Muscle of arm (tissue), 12 donors: ENCODE measurements around the gene KREMEN2. TPM values are rescaled to one million over a fixed set of nuclear protein-coding genes. Genes with fewer than 3 reads are reported as not detected.
"Not testable (repeated sequence)": the region's sequence is repeated elsewhere in the genome, so short reads cannot be mapped to it uniquely, and the experiment has no call there.

Experiments
- DNase-seq: peaks from one replicate; pipeline ENCODE4 v3.0.0-alpha.2; 2013
- polyA plus RNA-seq, 12 donors: library from polyadenylated mRNA; unstranded; fragments of 120-200 nt; gene quantifications; one replicate each; pipeline ENCODE4 v1.2.1, GENCODE V29; 2013; ENCODE audit not compliant: insufficient read length in 12 of 12

The KREMEN2 gene
- polyA plus RNA-seq, 12 donors, result 2.6 to 37.4 (median 5.2) TPM; not detected in 1

DNA sequence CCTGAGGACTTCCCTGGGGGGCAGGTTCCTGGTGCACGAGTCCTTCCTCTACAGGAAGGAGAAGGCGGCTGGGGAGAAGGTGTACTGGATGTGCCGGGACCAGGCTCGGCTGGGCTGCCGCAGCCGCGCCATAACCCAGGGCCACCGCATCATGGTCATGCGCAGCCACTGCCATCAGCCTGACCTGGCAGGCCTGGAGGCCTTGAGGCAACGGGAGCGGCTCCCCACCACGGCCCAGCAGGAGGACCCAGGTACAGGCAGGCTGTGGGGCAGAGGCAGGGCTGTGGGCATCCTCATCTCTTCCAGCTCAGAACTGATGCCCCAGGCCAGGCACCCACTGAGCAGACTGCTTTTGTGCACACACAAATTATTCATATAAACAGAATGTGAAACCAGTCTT lies 25.9 kb upstream of the KREMEN2 start:
- DNase-seq, result no peak

DNA sequence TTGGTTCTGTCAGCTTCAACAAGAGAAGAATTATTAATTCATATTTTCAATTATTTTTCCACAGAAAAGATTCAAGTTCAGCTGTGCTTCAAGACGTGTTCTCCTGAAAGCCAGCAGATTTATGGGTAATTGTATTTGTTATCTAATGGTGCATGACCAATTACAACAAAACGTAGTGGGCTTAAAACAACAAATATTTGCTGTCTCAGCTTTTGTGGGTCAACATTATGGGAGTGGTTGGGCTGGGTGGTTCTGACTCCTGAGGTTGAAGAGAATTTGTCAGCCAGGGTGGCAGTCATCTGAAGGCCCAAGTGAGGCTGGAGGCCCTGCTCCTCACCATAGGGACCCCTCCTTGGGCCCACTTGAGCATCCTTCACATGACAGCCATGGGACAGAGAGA lies 24.1 kb upstream of the KREMEN2 start:
- no peak for DNase-seq

DNA sequence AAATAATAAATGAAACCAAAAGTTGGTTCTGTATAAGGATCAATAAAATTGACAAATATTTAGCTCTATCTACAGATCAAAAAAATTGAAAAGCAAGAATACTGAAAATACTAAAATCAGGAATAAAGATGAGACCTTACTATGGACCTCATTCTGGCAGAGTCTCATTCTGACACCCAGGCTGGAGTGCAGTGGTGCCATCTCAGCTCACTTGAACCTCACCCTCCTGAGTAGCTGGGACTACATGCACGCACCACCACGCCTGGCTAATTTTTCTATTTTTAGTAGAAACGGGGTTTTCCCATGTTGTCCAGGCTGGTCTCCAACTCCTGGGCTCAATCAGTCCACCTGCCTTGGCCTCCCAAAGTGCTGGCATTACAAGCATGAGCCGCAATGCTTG lies 22.0 kb upstream of the KREMEN2 start:
- DNase-seq, result no peak

DNA sequence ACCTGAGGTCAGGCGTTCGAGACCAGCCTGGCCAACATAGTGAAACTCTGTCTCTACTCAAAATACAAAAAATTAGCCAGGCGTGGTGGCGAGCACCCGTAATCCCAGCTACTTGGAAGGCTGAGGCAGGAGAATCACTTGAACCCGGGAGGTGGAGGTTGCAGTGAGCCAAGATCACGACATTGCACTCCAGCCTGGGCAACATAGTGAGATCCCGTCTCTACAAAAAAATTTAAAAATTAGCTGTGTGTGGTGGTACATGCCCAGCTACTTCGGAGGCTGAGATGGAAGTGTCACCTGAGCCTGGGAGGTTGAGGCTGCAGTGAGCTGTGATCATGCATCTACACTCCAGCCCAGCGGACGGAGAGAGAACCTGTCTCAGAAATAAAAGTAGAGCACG lies 20.4 kb upstream of the KREMEN2 start:
- DNase-seq, result not testable (repeated sequence)

DNA sequence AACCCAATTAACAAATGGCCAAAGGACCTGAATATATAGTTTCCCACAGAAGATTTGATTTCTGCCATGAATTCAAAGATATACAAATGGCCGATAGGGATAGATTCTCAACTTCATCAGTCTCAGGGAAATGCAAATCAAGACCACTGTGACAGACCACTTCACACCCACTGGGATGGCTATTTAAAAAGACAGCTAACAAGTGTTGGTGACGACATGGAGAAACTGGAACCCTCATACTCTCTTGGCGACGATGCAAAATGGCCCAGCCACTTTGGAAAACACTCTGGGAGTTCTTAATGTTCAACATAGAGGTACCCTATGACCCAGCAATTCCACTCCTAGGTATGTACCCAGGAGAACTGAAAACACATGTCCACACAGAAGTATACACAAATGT lies 17.4 kb upstream of the KREMEN2 start:
- no peak for DNase-seq

DNA sequence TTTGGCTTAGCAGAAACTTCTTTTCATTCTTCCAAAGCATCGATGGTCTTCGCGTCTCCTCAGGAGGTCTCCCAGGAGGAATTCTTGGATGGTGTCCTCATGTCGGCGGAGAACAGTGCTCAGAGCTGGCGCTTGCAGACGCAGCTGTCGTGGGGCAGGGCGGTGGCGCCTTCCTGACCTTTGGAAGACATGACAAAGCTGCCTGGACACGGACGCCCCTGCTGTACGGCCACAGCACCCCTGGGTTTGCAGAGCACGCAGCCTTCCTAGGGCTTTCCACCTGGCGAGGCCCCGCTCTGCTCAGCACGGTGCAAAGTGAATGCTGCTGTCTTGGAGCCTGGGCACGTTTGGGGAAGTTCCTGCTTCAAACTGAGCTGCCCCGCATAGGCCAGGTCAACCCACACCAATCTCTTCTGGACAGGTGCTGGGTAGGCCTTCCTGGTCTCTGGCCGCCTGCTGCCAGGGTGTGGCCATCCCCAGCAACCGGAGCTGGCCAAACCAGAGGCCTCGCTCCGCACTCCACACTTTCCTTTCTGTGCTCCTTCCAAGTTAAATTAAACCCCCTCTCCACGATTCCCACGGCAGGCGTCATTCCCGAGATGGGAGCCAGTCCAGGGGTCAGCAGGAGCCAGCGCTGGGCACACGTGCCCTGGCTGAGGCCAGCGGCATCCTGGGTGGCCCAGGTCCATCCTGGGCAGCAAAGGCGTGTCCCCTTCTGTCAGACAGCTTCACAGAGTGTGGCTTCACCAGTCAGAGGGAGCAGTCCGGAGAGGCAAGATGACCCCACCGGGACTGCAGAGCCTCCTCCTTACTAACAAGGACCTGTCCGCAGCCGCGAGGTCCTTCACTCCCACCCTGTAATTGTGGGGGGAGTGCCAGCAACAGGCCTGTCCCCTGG lies 15.0 kb upstream of the KREMEN2 start:
- no peak for DNase-seq

DNA sequence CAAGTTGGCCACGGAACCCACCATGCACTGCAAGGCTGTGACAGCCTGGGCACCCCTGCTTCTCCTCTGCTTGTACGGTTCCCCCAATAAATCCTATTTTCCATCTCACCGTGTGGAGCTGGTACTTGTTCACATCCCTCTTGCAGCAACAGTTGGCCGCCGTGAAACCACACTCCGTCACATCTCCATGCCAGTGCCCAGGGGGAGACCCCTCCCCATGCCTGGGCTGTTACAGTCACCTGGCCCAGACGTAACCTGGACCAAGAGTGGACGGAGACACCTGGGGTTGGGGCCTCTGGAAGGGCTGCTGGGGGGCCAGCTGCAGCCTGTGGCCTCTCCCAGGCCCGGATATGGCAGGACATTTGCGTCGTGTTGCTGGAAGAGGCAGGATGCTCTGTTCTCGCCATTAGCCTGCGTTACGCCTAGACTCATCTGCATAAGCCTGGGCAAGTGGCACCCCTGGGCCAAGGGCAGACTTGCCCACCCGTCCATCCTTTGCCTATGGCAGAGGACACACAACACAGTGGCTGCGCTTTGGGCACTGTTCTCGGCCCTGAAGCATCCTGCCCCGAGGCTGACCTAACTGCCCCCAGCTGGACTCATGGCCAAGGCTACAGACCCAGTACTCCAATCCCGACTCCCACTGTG lies 14.2 kb upstream of the KREMEN2 start:
- no peak for DNase-seq

DNA sequence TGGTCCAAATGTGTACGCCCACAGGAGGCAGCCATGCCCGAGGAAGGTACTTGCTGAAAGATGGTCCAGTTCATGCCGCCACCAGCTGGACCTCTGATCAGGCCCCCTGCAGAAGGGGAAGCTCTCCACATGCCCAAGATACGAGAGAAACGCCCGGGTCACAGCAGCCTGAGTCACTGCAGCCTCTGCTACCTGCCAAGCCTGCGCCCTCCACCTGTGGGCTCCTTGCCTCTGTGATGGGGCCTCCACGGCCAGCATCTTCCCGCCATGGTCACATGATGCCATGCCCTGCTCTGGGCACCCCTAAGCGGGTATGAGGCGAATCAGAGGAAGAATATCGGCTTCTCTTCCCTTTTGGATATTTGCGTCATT lies 13.7 kb upstream of the KREMEN2 start:
- no peak for DNase-seq

DNA sequence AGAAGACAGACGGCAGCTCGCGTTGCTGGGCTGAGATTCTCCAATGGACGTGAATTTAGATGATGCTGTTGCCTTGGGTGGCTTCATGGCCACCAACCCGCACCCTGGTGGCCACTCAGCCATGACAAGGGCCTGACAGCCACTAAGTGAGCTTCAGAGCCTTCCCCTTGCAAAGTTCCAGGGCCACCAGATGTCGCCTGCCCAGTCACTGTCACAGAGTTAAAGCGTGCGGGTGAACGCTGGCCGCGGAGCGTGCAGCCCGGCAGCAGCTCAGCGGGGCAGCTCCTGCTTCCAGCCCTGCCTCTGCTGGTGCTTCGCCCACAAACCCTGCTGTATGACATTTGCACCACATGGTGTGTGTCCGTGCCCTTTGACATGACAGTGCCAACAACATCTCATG lies 13.3 kb upstream of the KREMEN2 start:
- no peak for DNase-seq

DNA sequence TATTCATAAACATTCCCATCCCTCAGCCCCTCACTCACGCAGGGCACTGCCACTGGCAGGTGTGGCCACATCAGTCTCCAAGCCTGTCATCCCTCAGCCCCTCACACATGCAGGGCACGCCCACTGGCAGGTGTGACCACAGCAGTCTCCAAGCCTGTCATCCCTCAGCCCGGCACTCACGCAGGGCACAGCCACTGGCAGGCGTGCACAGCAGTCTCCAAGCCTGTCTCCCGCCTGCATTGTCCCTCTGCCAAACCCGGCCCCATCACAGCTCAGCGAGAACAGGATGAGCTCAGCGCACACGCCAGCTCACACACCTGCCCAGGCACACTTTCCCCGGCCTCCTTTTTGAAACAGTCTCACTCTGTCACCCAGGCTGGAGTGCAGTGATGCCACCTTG lies 11.4 kb upstream of the KREMEN2 start:
- DNase-seq, result no peak

DNA sequence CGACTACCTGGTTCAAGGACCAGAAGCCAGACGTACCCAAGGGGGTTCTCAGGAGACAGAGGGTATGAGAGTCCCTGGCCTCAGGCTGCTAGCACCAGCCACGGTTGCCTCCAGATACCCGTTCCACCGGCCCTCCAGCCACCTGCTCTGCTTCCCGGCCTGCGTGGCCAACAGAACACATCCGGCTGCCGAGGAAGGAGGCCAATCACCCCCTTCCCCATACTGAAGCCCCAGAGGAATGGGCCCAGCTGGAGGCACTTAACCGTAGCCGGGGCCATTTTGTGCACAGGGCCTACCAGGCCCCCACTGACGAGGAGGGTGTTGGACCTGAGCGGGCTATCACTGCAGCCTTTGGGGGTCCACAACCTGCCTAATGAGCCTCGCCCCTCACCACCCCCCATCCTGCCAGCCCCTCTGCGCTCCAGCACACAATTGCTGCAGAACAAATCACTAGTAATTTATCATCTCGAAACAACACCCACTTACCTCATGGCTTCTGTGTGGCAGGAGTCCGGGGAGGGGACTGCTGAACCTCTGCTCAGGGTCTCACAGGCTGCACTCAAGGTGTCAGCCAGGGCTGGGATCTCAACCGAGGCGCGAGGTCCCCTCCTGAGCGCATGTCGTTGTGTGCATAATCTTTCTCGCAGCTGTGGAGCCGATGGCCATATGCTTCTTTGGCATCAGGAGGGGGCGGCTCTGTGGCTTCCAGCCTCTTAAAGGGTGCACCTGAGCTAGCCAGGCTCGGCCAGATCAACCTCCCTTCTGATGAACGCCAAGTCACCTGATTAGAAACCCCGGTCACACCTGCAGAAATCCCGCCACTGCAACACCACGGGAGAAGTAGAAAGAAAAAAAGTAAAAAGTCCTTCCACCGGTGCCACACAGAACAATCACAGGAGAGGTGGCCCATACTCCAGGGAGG lies 10.1 kb upstream of the KREMEN2 start:
- DNase-seq, result no peak

DNA sequence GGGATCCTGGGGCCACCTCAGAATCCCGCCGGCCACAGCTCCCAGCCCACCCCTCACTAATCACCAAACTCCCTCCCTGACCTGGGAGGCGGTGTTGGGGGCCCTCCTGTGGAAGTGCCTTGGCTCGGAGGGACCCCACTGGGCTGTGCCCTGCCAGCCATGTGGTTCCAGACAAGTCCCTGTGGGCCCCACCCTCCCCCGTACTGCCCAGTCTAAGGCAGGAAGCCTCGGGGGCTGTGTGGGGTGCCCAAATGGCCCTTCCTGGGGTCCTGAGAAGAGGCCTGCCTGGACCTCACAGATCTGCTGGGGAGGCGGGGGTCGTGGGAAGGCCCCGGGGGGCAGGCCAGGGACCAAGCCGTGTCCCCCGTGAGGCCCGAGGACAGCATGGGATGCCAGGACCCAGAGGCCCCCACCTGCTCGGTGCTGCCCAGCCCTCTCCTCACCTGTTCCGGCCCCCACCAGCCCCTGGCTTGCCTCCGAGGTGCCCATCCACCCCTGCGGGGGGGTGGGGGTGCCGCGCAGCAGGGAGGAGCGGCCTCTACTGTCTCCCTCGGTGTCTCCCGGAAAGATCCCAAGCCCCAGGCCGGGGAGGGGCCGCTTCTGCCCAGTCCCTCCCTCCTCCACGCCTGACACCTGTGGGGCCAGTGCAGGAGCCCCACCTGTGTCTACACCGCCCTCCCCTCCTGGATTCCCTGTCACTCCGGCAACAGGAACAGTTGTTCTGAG lies 9.3 kb upstream of the KREMEN2 start:
- DNase-seq, result no peak

DNA sequence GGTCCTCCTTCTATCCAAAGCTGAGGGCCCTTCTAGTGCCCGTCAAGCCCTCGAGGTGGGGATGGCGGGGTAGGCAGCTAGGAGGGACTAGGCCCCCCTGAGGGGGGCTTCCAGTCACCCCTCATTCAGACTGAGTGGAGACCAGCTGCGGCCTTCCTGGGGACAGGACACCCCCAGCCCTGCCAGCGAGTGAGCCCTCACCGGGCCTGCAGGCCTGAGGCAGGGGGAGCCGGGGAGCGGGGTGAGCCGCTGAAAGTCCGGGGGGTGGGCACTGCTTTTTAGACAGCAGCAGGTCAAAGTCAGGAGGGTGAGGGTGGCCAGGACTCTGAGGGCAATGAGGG lies 8.7 kb upstream of the KREMEN2 start:
- no peak for DNase-seq

DNA sequence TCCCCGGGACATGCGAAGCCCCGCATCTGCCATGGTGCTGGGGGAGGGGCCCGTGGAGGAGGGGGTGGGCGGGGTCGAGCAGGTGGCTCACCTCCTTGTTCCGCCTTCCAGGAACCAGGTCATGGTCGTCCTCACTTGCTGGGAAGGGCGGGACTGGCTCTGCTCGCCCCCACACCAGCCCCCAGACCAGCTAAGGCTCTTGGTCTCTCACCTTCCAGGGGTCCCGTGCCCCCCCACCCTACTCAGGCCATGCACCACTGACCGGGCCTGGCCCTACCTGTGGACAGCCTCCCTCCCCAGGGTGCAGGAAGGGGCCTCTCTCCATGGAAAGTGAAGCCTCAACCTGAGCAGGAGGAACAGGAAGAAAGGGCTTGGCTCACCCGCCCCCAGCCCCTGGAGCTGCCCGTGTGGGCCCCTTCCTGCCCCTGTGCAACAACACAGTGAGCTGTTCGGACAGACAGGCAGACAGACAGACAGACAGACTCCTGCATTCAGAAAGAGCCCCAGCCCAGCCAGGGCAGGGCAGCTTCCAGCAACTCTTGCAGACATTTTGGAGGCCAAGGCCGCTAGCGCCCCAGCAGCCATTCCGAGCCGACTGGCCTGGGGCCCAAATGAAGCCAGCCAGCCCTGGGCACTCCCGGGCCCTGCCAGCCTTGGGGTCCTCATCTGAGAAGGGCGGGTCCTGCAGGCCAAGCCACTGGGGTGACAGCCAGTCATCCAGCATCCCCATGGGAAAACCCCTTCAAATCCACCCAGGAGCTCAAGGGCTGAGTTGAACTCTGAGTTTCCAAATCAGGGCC lies 8.1 kb upstream of the KREMEN2 start:
- DNase-seq, result no peak

DNA sequence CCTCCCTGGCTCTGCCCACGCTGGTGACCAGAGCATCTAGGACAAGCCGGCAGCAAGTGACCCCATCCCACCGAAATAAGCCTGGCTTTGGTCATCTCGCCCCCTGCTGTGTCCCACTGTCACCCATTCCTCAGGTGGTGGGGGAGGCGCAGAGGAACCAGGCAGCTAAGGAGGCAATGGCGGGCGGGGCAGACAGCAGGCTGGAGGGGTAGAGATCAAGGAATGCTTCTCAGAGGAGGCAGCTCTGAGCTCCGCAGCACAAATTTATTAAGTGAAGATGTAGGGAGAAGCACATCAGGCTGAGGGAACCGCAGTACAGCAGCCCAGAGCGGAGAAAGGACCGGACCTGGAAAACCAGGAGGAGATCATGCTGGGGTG lies 7.5 kb upstream of the KREMEN2 start:
- no peak for DNase-seq

DNA sequence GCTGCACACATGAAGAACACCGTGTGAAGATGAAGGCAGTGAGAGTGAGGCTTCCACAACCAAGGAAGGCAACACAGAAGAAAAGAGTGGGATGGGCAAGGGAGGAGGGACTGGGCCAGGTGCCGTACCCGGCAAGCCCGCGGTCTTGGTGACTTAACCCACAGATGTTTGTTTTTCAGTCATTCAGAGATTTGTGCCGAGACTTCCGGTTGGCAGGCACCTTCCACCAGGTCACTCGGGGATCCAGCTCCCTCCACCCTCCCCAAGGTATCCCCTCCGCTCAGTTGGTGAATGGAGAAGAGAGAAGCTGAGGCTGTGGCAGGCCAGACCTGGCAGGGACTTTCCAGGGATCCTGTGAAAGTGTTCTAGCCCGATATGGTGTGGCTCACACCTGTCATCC lies 4.9 kb upstream of the KREMEN2 start:
- DNase-seq, result no peak

DNA sequence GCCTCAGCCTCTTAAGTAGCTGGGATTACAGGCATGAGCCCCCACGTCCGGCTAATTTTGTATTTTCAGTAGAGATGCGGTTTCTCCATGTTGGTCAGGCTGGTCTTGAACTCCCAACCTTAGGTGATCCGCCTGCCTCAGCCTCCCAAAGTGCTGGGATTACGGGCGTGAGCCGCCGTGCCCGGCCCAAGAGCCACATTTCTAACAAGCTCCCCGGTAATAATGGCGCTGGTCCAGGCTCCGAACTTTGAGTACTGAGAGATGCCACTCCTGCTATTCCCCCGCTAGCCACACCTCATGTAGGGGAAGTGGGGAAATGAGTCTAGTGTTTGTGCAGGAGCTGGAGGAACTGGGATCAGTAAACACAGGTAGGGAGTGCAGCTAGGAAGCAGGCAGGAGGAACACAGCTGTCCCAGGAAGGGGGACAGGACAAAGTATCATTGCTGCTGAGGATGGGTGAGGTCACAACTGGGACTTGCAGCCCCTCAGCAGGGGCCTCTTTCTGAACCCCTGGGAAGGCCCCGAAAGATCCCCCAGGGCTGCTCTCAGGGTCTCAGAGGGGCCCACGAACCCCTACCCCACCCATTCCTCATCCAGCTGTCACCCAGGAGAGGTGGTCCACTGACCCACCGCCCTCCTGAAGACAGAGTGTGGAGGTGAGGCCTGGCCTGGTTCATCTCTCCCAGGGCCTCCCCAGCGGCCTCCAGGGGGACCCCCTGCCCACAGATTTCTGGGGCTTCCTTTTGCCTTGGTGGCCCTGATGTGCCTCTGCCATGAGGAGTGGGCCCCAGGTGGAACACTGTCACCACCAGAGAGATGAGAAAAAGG lies 3.7 kb upstream of the KREMEN2 start:
- DNase-seq, result no peak

DNA sequence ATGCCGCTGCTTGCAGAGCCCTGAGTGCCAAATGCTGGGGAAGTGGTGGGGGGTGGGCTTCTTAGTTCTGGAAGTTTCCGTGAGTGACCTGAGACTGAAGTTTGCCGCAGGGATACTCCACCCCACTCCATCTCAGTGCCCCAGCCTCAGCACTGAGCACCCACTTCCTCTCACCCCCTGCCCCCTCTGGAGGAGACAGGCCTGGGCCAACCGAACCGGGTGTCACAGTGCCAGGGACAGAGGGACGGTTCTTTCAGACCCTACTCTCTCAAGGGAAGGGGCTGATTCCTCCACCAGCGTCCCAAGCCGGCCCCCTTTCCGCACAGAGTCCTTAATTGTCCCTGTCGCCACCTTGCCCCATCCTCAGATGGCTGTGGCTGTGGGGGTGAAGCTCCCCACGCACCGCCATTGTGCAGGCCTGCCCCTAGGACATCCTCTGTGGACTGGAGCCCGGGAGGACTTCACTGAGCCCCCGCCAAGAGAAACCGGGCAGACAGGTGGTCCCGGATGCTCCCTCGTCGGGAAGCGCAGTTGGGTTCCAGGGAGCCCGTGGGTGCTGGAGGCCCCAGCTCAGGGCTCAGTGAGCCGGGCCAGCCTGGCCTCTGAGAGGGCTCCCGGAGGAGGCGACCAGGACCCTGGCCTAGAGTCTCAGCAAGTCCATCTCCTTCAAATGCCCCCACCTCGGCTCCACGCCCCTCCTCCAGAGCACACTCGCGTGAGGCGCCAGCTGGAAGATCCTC lies 1.6 kb upstream of the KREMEN2 start:
- DNase-seq, result no peak

DNA sequence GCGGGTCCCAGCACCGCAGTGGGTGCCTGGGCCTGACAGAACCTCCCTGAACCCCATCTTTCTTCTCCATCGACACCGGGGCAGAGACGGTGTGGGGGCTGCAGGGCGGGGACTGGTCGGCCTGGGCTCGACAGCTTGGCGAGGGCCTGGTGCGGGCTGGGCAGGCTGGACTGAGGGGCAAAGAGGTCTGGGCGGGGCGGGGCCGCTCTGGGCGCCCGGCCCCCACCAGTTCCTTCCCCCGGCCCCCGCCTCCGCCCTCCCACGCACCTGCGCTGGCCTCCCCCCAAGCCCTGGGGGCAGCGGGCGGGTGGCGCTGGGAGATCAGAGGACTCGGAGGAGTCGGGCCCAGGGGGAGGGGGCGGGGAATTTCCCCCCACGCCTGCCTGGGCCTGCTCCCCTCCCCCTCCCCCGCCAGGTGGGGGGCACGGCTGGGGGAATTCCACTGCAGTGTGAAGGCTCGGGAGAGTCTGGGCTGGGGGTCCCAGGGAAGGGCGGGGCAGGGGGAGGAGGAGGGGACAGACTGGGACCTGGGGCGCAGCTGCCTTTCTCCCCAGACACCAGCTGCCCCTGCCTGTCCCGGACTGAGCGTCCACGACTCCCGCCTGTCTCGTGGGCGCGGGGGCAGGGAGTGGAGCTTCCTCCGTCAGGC lies 877 bp upstream of the KREMEN2 start:
- no peak for DNase-seq
